ENCODE data around the gene ARHGAP26. TPM values are rescaled to one million over a fixed set of nuclear protein-coding genes. Genes with fewer than 3 reads are reported as not detected.

The ARHGAP26 gene
- total RNA-seq, 1 experiment from 2014 or later = 65.5 TPM

DNA sequence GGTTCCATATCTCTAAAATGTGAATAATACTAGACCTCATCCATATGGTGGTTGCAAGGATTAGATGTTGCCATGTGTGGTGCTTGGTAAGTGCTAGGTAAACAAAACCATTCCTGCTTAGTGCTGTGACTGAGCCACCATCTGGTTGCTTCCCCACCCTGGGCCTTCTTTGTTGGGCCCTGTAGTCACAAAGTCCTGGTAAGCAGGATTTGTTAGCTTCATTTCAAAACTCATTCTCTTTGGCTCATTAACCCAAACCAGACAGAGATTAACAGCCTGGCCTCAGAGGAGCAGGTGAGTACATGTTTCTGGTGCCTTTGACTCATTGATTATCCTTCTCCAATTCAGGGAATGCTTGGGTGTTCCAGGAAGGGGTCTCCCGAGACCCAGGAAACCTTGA, 240.2 kb downstream of the ARHGAP26 start:
- CTCF ChIA-PET = no interaction called here
- BruUV-seq (replicated peaks) = no TSS peak
- Histone ChIP-seq H3K27ac (ENCODE audit: low read length) (no peak overlapping the region), H3K9me3 (ENCODE audit: control insufficient read depth, insufficient read depth, low read depth, low read length) (no peaks in the 10 kb centered on the region), H3K4me1 (ENCODE audit: control insufficient read depth, insufficient read depth, low read length) (peaks cover 10% of the 10 kb centered on the region; the same call in 1 of the 2 replicates), H3K27me3 (ENCODE audit: control insufficient read depth, insufficient read depth, low read length) (no peaks in the 10 kb centered on the region), H3K36me3 (ENCODE audit: control insufficient read depth, insufficient read depth, low read length) (no peaks in the 10 kb centered on the region; the same call in 1 of the 2 replicates), H3K4me3 (ENCODE audit: low read depth in 2 of 2, low read length in 2 of 2) (no peak overlapping the region)
- intact Hi-C loops (cut with micrococcal nuclease; ENCODE audit: unreplicated experiment) = no loop called here
- DNase-seq (ENCODE audit: low read depth, low spot score) (no peak), ATAC-seq (no peak)
- POLR2A ChIA-PET = no interaction called here
- in situ Hi-C loops (cut with HindIII; ENCODE audit: low pct_unique_long_range_greater_than_20kb, low sequenced_read_pairs) = no loop called here
- no peak for TF ChIP-seq SIN3A (IDR thresholded peaks at IDR 0.05; ENCODE audit: borderline replicate concordance, insufficient read depth, low read depth, low read length)
- TF ChIP-seq, protein P1, sequence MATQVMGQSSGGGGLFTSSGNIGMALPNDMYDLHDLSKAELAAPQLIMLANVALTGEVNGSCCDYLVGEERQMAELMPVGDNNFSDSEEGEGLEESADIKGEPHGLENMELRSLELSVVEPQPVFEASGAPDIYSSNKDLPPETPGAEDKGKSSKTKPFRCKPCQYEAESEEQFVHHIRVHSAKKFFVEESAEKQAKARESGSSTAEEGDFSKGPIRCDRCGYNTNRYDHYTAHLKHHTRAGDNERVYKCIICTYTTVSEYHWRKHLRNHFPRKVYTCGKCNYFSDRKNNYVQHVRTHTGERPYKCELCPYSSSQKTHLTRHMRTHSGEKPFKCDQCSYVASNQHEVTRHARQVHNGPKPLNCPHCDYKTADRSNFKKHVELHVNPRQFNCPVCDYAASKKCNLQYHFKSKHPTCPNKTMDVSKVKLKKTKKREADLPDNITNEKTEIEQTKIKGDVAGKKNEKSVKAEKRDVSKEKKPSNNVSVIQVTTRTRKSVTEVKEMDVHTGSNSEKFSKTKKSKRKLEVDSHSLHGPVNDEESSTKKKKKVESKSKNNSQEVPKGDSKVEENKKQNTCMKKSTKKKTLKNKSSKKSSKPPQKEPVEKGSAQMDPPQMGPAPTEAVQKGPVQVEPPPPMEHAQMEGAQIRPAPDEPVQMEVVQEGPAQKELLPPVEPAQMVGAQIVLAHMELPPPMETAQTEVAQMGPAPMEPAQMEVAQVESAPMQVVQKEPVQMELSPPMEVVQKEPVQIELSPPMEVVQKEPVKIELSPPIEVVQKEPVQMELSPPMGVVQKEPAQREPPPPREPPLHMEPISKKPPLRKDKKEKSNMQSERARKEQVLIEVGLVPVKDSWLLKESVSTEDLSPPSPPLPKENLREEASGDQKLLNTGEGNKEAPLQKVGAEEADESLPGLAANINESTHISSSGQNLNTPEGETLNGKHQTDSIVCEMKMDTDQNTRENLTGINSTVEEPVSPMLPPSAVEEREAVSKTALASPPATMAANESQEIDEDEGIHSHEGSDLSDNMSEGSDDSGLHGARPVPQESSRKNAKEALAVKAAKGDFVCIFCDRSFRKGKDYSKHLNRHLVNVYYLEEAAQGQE (IDR thresholded peaks at IDR 0.05; ENCODE audit: insufficient read depth in 1 of 2, low read depth in 2 of 2, low read length in 1 of 2) = no peak
- no peak for TF ChIP-seq CTCF (IDR thresholded peaks at IDR 0.05)
- TF ChIP-seq POLR2AphosphoS5 (IDR thresholded peaks at IDR 0.05; ENCODE audit: low read depth, low read length) = no peak
- TF ChIP-seq TCF7L2 (IDR thresholded peaks at IDR 0.05; ENCODE audit: low read depth, low read length) = no peak

GRCh38 chr5:143011585-143011984, 241.4 kb downstream of the ARHGAP26 start:
- ATAC-seq (no peak), DNase-seq (ENCODE audit: low read depth, low spot score) (no peak)
- peaks cover 3% of the 10 kb centered on the region; the same call in 1 of the 2 replicates for H3K36me3 ChIP-seq (ENCODE audit: control insufficient read depth, insufficient read depth, low read length)
- TF ChIP-seq, protein P1 (IDR thresholded peaks at IDR 0.05; ENCODE audit: insufficient read depth in 1 of 2, low read depth in 2 of 2, low read length in 1 of 2) = no peak
- TF ChIP-seq SIN3A (IDR thresholded peaks at IDR 0.05; ENCODE audit: borderline replicate concordance, insufficient read depth, low read depth, low read length) (no peak), CTCF (IDR thresholded peaks at IDR 0.05) (no peak), POLR2AphosphoS5 (IDR thresholded peaks at IDR 0.05; ENCODE audit: low read depth, low read length) (no peak)
- H3K4me3 ChIP-seq (ENCODE audit: low read depth in 2 of 2, low read length in 2 of 2) = no peak overlapping the region
- no peaks in the 10 kb centered on the region for H3K27me3 ChIP-seq (ENCODE audit: control insufficient read depth, insufficient read depth, low read length)
- CTCF ChIA-PET = no interaction called here
- in situ Hi-C loops (cut with HindIII; ENCODE audit: low pct_unique_long_range_greater_than_20kb, low sequenced_read_pairs) = no loop called here
- no peak overlapping the region for H3K27ac ChIP-seq (ENCODE audit: low read length)
- POLR2A ChIA-PET = interaction anchor here (0.6 kb wide), 1 partner anchor 951 kb away, joined by 4 read pairs; no protein-coding TSS in a partner anchor
- intact Hi-C loops (cut with micrococcal nuclease; ENCODE audit: unreplicated experiment) = no loop called here
- BruUV-seq (replicated peaks) = no TSS peak
- H3K9me3 ChIP-seq (ENCODE audit: control insufficient read depth, insufficient read depth, low read depth, low read length) = no peaks in the 10 kb centered on the region
- peaks cover 10% of the 10 kb centered on the region; the same call in 1 of the 2 replicates for H3K4me1 ChIP-seq (ENCODE audit: control insufficient read depth, insufficient read depth, low read length)
